Measurements from ENCODE around the gene COPA. TPM values are rescaled to one million over a fixed set of nuclear protein-coding genes. Genes with fewer than 3 reads are reported as not detected.

The COPA gene
- total RNA-seq, 1 experiment from 2014 or later, result 118 TPM

DNA sequence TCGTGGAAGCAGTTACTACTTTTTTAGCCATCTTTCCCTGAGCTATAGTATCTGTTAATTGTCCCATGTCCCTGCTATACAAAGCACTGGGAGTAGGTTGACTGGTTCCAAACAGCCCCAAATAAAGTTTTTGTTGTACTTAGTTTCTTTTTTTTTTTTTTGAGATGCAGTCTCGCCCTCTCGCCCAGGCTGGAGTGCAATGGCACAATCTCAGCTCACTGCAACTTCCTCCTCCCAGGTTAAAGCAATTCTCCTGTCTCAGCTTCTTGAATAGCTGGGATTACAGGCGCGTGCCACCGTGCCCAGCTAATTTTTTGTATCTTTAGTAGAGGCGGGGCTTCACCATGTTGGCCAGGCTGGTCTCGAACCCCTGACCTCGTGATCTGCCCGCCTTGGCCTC, 3.4 kb upstream of the COPA start:
- no peak overlapping the region for H2BK12ac ChIP-seq (ENCODE audit: insufficient read length, low read depth, low read length)
- Mint-ChIP-seq H3K4me1 (peaks cover 13 to 15% of the 10 kb centered on the region in 2 experiments), H3K4me3 (no peak overlapping the region), H3K36me3 (ENCODE audit: insufficient read depth in 1 of 3, low read depth in 3 of 3) (peaks cover 12 to 57% (median 41%) of the 10 kb centered on the region in 3 experiments; a peak in 6 of 7 replicates), H3K27ac (no peak overlapping the region), H3K9me3 (peaks cover 0 to 3% of the 10 kb centered on the region in 2 experiments; a peak in 1 of 5 replicates), H3K27me3 (ENCODE audit: low read depth) (peaks cover 2% of the 10 kb centered on the region; the same call in 1 of the 2 replicates)
- H2BK120ac ChIP-seq (ENCODE audit: low read depth, low read length, poor library complexity, severe bottlenecking), result no peak overlapping the region
- H4K91ac ChIP-seq (ENCODE audit: insufficient read length, low read depth, low read length), result no peak overlapping the region
- no CpG with 5 or more reads among the region's 10 CpGs for WGBS (ENCODE audit: extremely low coverage, insufficient read length, low lambda C conversion rate)
- no peaks in the 10 kb centered on the region for H3K27me3 ChIP-seq (ENCODE audit: insufficient read depth, low read length)
- no peak overlapping the region for H3K4ac ChIP-seq (ENCODE audit: low read depth, low read length)
- no peak overlapping the region for H3K4me2 ChIP-seq (ENCODE audit: insufficient read depth, insufficient read length, low read length)
- H4K8ac ChIP-seq (replicated peaks; ENCODE audit: insufficient read length, low read depth, low read length), result no peak overlapping the region
- H3T11ph ChIP-seq (ENCODE audit: low read length), result no peak overlapping the region
- H3K4me1 ChIP-seq (ENCODE audit: insufficient read depth, low read length), result no peaks in the 10 kb centered on the region
- TF ChIP-seq, protein P1, sequence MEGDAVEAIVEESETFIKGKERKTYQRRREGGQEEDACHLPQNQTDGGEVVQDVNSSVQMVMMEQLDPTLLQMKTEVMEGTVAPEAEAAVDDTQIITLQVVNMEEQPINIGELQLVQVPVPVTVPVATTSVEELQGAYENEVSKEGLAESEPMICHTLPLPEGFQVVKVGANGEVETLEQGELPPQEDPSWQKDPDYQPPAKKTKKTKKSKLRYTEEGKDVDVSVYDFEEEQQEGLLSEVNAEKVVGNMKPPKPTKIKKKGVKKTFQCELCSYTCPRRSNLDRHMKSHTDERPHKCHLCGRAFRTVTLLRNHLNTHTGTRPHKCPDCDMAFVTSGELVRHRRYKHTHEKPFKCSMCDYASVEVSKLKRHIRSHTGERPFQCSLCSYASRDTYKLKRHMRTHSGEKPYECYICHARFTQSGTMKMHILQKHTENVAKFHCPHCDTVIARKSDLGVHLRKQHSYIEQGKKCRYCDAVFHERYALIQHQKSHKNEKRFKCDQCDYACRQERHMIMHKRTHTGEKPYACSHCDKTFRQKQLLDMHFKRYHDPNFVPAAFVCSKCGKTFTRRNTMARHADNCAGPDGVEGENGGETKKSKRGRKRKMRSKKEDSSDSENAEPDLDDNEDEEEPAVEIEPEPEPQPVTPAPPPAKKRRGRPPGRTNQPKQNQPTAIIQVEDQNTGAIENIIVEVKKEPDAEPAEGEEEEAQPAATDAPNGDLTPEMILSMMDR (conservative IDR thresholded peaks at IDR 0.05), result no peak
- H3K9ac ChIP-seq (ENCODE audit: extremely low read depth, insufficient read length, low read length), result no peak overlapping the region
- no peak overlapping the region for H2BK5ac ChIP-seq (ENCODE audit: insufficient read length, low read length)
- no peak overlapping the region for H2BK20ac ChIP-seq (ENCODE audit: low read depth, low read length, poor library complexity, severe bottlenecking)
- no peaks in the 10 kb centered on the region for H3K9me3 ChIP-seq (ENCODE audit: control insufficient read depth, low read depth, low read length)
- no peak overlapping the region for H2BK15ac ChIP-seq (ENCODE audit: low read depth, low read length)
- DNase-seq, result no peak
- no peak overlapping the region for H2AFZ ChIP-seq (ENCODE audit: low read length)
- H2AK5ac ChIP-seq (ENCODE audit: insufficient read length, low read length), result no peak overlapping the region
- H4K20me1 ChIP-seq (ENCODE audit: control insufficient read depth, insufficient read depth, insufficient read length), result no peaks in the 10 kb centered on the region
- no peak overlapping the region for H3K14ac ChIP-seq (ENCODE audit: insufficient read depth, low read length)
- H3K23ac ChIP-seq (ENCODE audit: insufficient read length, low read depth, low read length), result no peak overlapping the region
- no peak overlapping the region for H3K27ac ChIP-seq (ENCODE audit: insufficient read length, low read depth, low read length)
- peaks cover 3% of the 10 kb centered on the region for H3K79me1 ChIP-seq (ENCODE audit: insufficient read depth, low read depth, low read length, poor library complexity, severe bottlenecking)
- peaks cover 9% of the 10 kb centered on the region; the same call in 1 of the 2 replicates for H3K79me2 ChIP-seq (ENCODE audit: insufficient read depth, low read length)
- no peak overlapping the region for H3K56ac ChIP-seq (ENCODE audit: insufficient read length, low read depth, low read length)
- no peak overlapping the region for H3K18ac ChIP-seq (ENCODE audit: insufficient read length, low read depth, low read length)
- H4K5ac ChIP-seq (ENCODE audit: insufficient read length, low read depth, low read length), result no peak overlapping the region
- H3K23me2 ChIP-seq (ENCODE audit: insufficient read length, low read depth, low read length, poor library complexity, severe bottlenecking), result peaks cover 7% of the 10 kb centered on the region

All from H9 (cell line).